ENCODE data around the gene C1QTNF7. TPM values are rescaled to one million over a fixed set of nuclear protein-coding genes. Genes with fewer than 3 reads are reported as not detected.

The C1QTNF7 gene
- total RNA-seq, 1 experiment from 2014 or later: not detected

GRCh38 chr4:15392053-15392805 is 35.6 kb upstream of the C1QTNF7 start:
- H3K4me2 ChIP-seq (ENCODE audit: low read depth, low read length, poor library complexity, severe bottlenecking): no peak overlapping the region
- no peaks in the 10 kb centered on the region for H3K4me1 ChIP-seq (ENCODE audit: low read length)
- H3K9me2 ChIP-seq (replicated peaks; ENCODE audit: insufficient read depth, low read length): no peaks in the 10 kb centered on the region
- H3K36me3 ChIP-seq (ENCODE audit: insufficient read depth, low read length): no peaks in the 10 kb centered on the region
- no peaks in the 10 kb centered on the region for H3K79me2 ChIP-seq (ENCODE audit: low read length)
- no peak overlapping the region for H2AFZ ChIP-seq (ENCODE audit: low read length)
- DNase-seq: no peak
- H3K9me3 ChIP-seq (ENCODE audit: low read length): no peaks in the 10 kb centered on the region
- no peak overlapping the region for H3K4me3 ChIP-seq (ENCODE audit: low read length)
- H3K9ac ChIP-seq (ENCODE audit: low read length): no peak overlapping the region
- no peak overlapping the region for H3K27ac ChIP-seq (ENCODE audit: low read length)
- no peaks in the 10 kb centered on the region for H3K27me3 ChIP-seq (ENCODE audit: low read length)
- no peaks in the 10 kb centered on the region for H4K20me1 ChIP-seq (ENCODE audit: insufficient read depth, low read depth, low read length)

- no peak overlapping the region for H3K4me2 ChIP-seq (ENCODE audit: low read depth, low read length, poor library complexity, severe bottlenecking)
- H3K36me3 ChIP-seq (ENCODE audit: insufficient read depth, low read length): no peaks in the 10 kb centered on the region
- no peak overlapping the region for H3K4me3 ChIP-seq (ENCODE audit: low read length)
- no peak overlapping the region for H3K27ac ChIP-seq (ENCODE audit: low read length)
- no peaks in the 10 kb centered on the region for H3K27me3 ChIP-seq (ENCODE audit: low read length)
- no peaks in the 10 kb centered on the region for H3K4me1 ChIP-seq (ENCODE audit: low read length)
- no peak overlapping the region for H2AFZ ChIP-seq (ENCODE audit: low read length)
- no peaks in the 10 kb centered on the region for H4K20me1 ChIP-seq (ENCODE audit: insufficient read depth, low read depth, low read length)
- H3K79me2 ChIP-seq (ENCODE audit: low read length): no peaks in the 10 kb centered on the region
- no peaks in the 10 kb centered on the region for H3K9me2 ChIP-seq (replicated peaks; ENCODE audit: insufficient read depth, low read length)
- H3K9ac ChIP-seq (ENCODE audit: low read length): no peak overlapping the region
- no peaks in the 10 kb centered on the region for H3K9me3 ChIP-seq (ENCODE audit: low read length)
- DNase-seq: no peak
These were observed 32.5 kb upstream of the C1QTNF7 start for GRCh38 chr4:15395311-15395710.

- Histone ChIP-seq H3K9ac (ENCODE audit: low read length) (no peak overlapping the region), H3K79me2 (ENCODE audit: low read length) (no peaks in the 10 kb centered on the region), H3K4me1 (ENCODE audit: low read length) (peaks cover 6% of the 10 kb centered on the region), H3K9me3 (ENCODE audit: low read length) (no peaks in the 10 kb centered on the region), H3K9me2 (replicated peaks; ENCODE audit: insufficient read depth, low read length) (no peaks in the 10 kb centered on the region), H3K4me2 (ENCODE audit: low read depth, low read length, poor library complexity, severe bottlenecking) (no peak overlapping the region), H3K36me3 (ENCODE audit: insufficient read depth, low read length) (no peaks in the 10 kb centered on the region), H3K27ac (ENCODE audit: low read length) (no peak overlapping the region), H2AFZ (ENCODE audit: low read length) (no peak overlapping the region), H4K20me1 (ENCODE audit: insufficient read depth, low read depth, low read length) (no peaks in the 10 kb centered on the region), H3K27me3 (ENCODE audit: low read length) (no peaks in the 10 kb centered on the region), H3K4me3 (ENCODE audit: low read length) (no peak overlapping the region)
- DNase-seq: peak; percentile 82
These were observed 31.6 kb upstream of the C1QTNF7 start for GRCh38 chr4:15396157-15396800.

GRCh38 chr4:15398001-15398400 is 29.8 kb upstream of the C1QTNF7 start:
- Histone ChIP-seq H3K4me1 (ENCODE audit: low read length) (peaks cover 6% of the 10 kb centered on the region), H3K9me2 (replicated peaks; ENCODE audit: insufficient read depth, low read length) (no peaks in the 10 kb centered on the region), H3K36me3 (ENCODE audit: insufficient read depth, low read length) (no peaks in the 10 kb centered on the region), H3K4me3 (ENCODE audit: low read length) (no peak overlapping the region), H3K27me3 (ENCODE audit: low read length) (no peaks in the 10 kb centered on the region), H4K20me1 (ENCODE audit: insufficient read depth, low read depth, low read length) (no peaks in the 10 kb centered on the region), H3K9ac (ENCODE audit: low read length) (no peak overlapping the region), H3K4me2 (ENCODE audit: low read depth, low read length, poor library complexity, severe bottlenecking) (no peak overlapping the region), H3K79me2 (ENCODE audit: low read length) (no peaks in the 10 kb centered on the region), H3K27ac (ENCODE audit: low read length) (no peak overlapping the region), H2AFZ (ENCODE audit: low read length) (no peak overlapping the region), H3K9me3 (ENCODE audit: low read length) (no peaks in the 10 kb centered on the region)
- no peak for DNase-seq

GRCh38 chr4:15398732-15399131 is 29.1 kb upstream of the C1QTNF7 start:
- H2AFZ ChIP-seq (ENCODE audit: low read length): no peak overlapping the region
- H3K27ac ChIP-seq (ENCODE audit: low read length): no peak overlapping the region
- no peaks in the 10 kb centered on the region for H3K79me2 ChIP-seq (ENCODE audit: low read length)

GRCh38 chr4:15400226-15400625 is 27.6 kb upstream of the C1QTNF7 start:
- no peak overlapping the region for H3K27ac ChIP-seq (ENCODE audit: low read length)
- H3K4me3 ChIP-seq (ENCODE audit: low read length): no peak overlapping the region
- H3K4me2 ChIP-seq (ENCODE audit: low read depth, low read length, poor library complexity, severe bottlenecking): no peak overlapping the region
- H3K4me1 ChIP-seq (ENCODE audit: low read length): peaks cover 6% of the 10 kb centered on the region
- DNase-seq: no peak
- no peaks in the 10 kb centered on the region for H3K36me3 ChIP-seq (ENCODE audit: insufficient read depth, low read length)
- no peaks in the 10 kb centered on the region for H3K9me2 ChIP-seq (replicated peaks; ENCODE audit: insufficient read depth, low read length)
- no peaks in the 10 kb centered on the region for H4K20me1 ChIP-seq (ENCODE audit: insufficient read depth, low read depth, low read length)
- no peak overlapping the region for H3K9ac ChIP-seq (ENCODE audit: low read length)
- no peaks in the 10 kb centered on the region for H3K9me3 ChIP-seq (ENCODE audit: low read length)
- no peak overlapping the region for H2AFZ ChIP-seq (ENCODE audit: low read length)
- no peaks in the 10 kb centered on the region for H3K27me3 ChIP-seq (ENCODE audit: low read length)
- no peaks in the 10 kb centered on the region for H3K79me2 ChIP-seq (ENCODE audit: low read length)

More at GRCh38 chr4:15398732-15399131, 29.1 kb upstream of the C1QTNF7 start:
- no peaks in the 10 kb centered on the region for H4K20me1 ChIP-seq (ENCODE audit: insufficient read depth, low read depth, low read length)
- H3K4me2 ChIP-seq (ENCODE audit: low read depth, low read length, poor library complexity, severe bottlenecking): no peak overlapping the region
- no peaks in the 10 kb centered on the region for H3K36me3 ChIP-seq (ENCODE audit: insufficient read depth, low read length)
- H3K9me3 ChIP-seq (ENCODE audit: low read length): no peaks in the 10 kb centered on the region
- peaks cover 6% of the 10 kb centered on the region for H3K4me1 ChIP-seq (ENCODE audit: low read length)
- H3K9ac ChIP-seq (ENCODE audit: low read length): no peak overlapping the region
- no peak overlapping the region for H3K4me3 ChIP-seq (ENCODE audit: low read length)
- H3K9me2 ChIP-seq (replicated peaks; ENCODE audit: insufficient read depth, low read length): no peaks in the 10 kb centered on the region
- H3K27me3 ChIP-seq (ENCODE audit: low read length): no peaks in the 10 kb centered on the region
- no peak for DNase-seq

- Histone ChIP-seq H3K4me2 (ENCODE audit: low read depth, low read length, poor library complexity, severe bottlenecking) (no peak overlapping the region), H2AFZ (ENCODE audit: low read length) (peak overlapping the region; percentile 57; the same call in 1 of the 2 replicates), H3K36me3 (ENCODE audit: insufficient read depth, low read length) (no peaks in the 10 kb centered on the region), H3K27ac (ENCODE audit: low read length) (no peak overlapping the region), H3K79me2 (ENCODE audit: low read length) (no peaks in the 10 kb centered on the region), H3K9ac (ENCODE audit: low read length) (no peak overlapping the region), H3K9me3 (ENCODE audit: low read length) (no peaks in the 10 kb centered on the region), H4K20me1 (ENCODE audit: insufficient read depth, low read depth, low read length) (no peaks in the 10 kb centered on the region), H3K4me3 (ENCODE audit: low read length) (no peak overlapping the region), H3K27me3 (ENCODE audit: low read length) (no peaks in the 10 kb centered on the region), H3K4me1 (ENCODE audit: low read length) (peaks cover 6% of the 10 kb centered on the region), H3K9me2 (replicated peaks; ENCODE audit: insufficient read depth, low read length) (no peaks in the 10 kb centered on the region)
- no peak for DNase-seq
These were observed 26.7 kb upstream of the C1QTNF7 start for GRCh38 chr4:15400981-15401671.

- H3K4me3 ChIP-seq (ENCODE audit: low read length): no peak overlapping the region
- H3K27me3 ChIP-seq (ENCODE audit: low read length): no peaks in the 10 kb centered on the region
- no peak overlapping the region for H3K4me2 ChIP-seq (ENCODE audit: low read depth, low read length, poor library complexity, severe bottlenecking)
- no peak overlapping the region for H3K27ac ChIP-seq (ENCODE audit: low read length)
- H3K9ac ChIP-seq (ENCODE audit: low read length): no peak overlapping the region
- no peaks in the 10 kb centered on the region for H3K36me3 ChIP-seq (ENCODE audit: insufficient read depth, low read length)
- no peaks in the 10 kb centered on the region for H3K9me3 ChIP-seq (ENCODE audit: low read length)
- no peaks in the 10 kb centered on the region for H4K20me1 ChIP-seq (ENCODE audit: insufficient read depth, low read depth, low read length)
- no peak for DNase-seq
- no peaks in the 10 kb centered on the region for H3K79me2 ChIP-seq (ENCODE audit: low read length)
- H2AFZ ChIP-seq (ENCODE audit: low read length): no peak overlapping the region
- no peaks in the 10 kb centered on the region for H3K9me2 ChIP-seq (replicated peaks; ENCODE audit: insufficient read depth, low read length)
- H3K4me1 ChIP-seq (ENCODE audit: low read length): peaks cover 6% of the 10 kb centered on the region
These were observed 25.7 kb upstream of the C1QTNF7 start for GRCh38 chr4:15402146-15402545.

All from Karpas-422 (cell line).